Epithelial cell of esophagus (primary cell): Measurements from ENCODE around the gene ARHGAP24.
"Not testable (repeated sequence)": the region's sequence is repeated elsewhere in the genome, so short reads cannot be mapped to it uniquely, and the experiment has no call there.

Source experiments
- DNase-seq: peaks from one replicate; pipeline ENCODE4 v3.0.0; 2010; ENCODE audit warnings: low read depth
- H3K4me3 ChIP-seq: 2 replicates; pipeline ENCODE4 v1.5.1; 2011; ENCODE audit warnings: mild to moderate bottlenecking, low read length, control low read depth
- CTCF ChIP-seq: IDR thresholded peaks from 2 replicates; pipeline ENCODE4 v1.5.1; 2011; ENCODE audit warnings: low read depth, mild to moderate bottlenecking, low read length, control low read depth, inconsistent platforms; ENCODE audit not compliant: insufficient read depth; ENCODE audit errors: missing control alignments

ARHGAP24 gene

GRCh38 chr4:85496126-85496849 is 21.3 kb downstream of the ARHGAP24 start:
- TF ChIP-seq CTCF = no peak
- no peak overlapping the region for H3K4me3 ChIP-seq
- peak; percentile 21 for DNase-seq

GRCh38 chr4:85496933-85497332 is 22.0 kb downstream of the ARHGAP24 start:
- peak; percentile 88 for DNase-seq
- TF ChIP-seq CTCF = no peak
- H3K4me3 ChIP-seq = no peak overlapping the region

GRCh38 chr4:85498068-85498733 is 23.3 kb downstream of the ARHGAP24 start:
- TF ChIP-seq CTCF = no peak
- H3K4me3 ChIP-seq = no peak overlapping the region
- DNase-seq = peak; percentile 75

GRCh38 chr4:85499573-85499972 is 24.6 kb downstream of the ARHGAP24 start:
- no peak for DNase-seq
- no peak for TF ChIP-seq CTCF

GRCh38 chr4:85500110-85500867 is 25.3 kb downstream of the ARHGAP24 start:
- TF ChIP-seq CTCF = no peak
- DNase-seq = peak; percentile 67

More at GRCh38 chr4:85499573-85499972, 24.6 kb downstream of the ARHGAP24 start:
- no peak overlapping the region for H3K4me3 ChIP-seq

GRCh38 chr4:85501145-85501544 is 26.2 kb downstream of the ARHGAP24 start:
- H3K4me3 ChIP-seq, DNase-seq: not testable (repeated sequence)

More at GRCh38 chr4:85500110-85500867, 25.3 kb downstream of the ARHGAP24 start:
- no peak overlapping the region for H3K4me3 ChIP-seq

- no peak for DNase-seq
- TF ChIP-seq CTCF = no peak
- H3K4me3 ChIP-seq = no peak overlapping the region
Measured at GRCh38 chr4:85508654-85509053, 33.7 kb downstream of the ARHGAP24 start.
